Activated B cell treated with CpG ODN at 0.5 μM for 24 hours (primary cell): ENCODE measurements around the gene LRRC4B. TPM values are rescaled to one million over a fixed set of nuclear protein-coding genes. Genes with fewer than 3 reads are reported as not detected.

Experiments
- ATAC-seq: fragments of 200-7000 bp; cut with Tn5 transposase; one replicate; pipeline ENCODE4 v1.10.0; 2021; ENCODE audit warnings: low read depth, mild to moderate bottlenecking, moderate library complexity
- CTCF ChIA-PET: fragments of 350-600 bp; sonication (Branson Sonifier 250); formaldehyde crosslinking; loops from one replicate; lab custom pipeline; 2021; ENCODE audit warnings: antibody characterized with exemption; lab: Charles Lee
- POLR2A ChIA-PET: fragments of 350-600 bp; sonication (Branson Sonifier 250); formaldehyde crosslinking; loops from one replicate; lab custom pipeline; 2021; ENCODE audit warnings: antibody characterized with exemption; lab: Charles Lee
- DNase-seq: peaks from one replicate; pipeline ENCODE4 v3.0.0; 2022
- H3K27ac Mint-ChIP-seq: one replicate; pipeline ENCODE4 v1.8.0; 2020; ENCODE audit warnings: mixed read lengths
- H3K27me3 Mint-ChIP-seq: one replicate; pipeline ENCODE4 v1.8.0; 2021; ENCODE audit warnings: mixed read lengths
- H3K36me3 Mint-ChIP-seq: one replicate; pipeline ENCODE4 v1.8.0; 2021; ENCODE audit warnings: low read depth, mixed read lengths
- H3K4me1 Mint-ChIP-seq: one replicate; pipeline ENCODE4 v1.8.0; 2021; ENCODE audit warnings: mixed read lengths
- H3K4me3 Mint-ChIP-seq: one replicate; pipeline ENCODE4 v1.8.0; 2020; ENCODE audit warnings: mild to moderate bottlenecking, mixed read lengths
- H3K9me3 Mint-ChIP-seq: one replicate; pipeline ENCODE4 v1.8.0; 2020; ENCODE audit warnings: mixed read lengths
- intact Hi-C: fragments of 100-400 bp; cut with micrococcal nuclease; formaldehyde crosslinking; loops from one replicate; pipeline ENCODE4 v1.15.1; 2024
- total RNA-seq: library from RNA; stranded (reverse); gene quantifications from 2 replicates; pipeline ENCODE4 v1.2.3, GENCODE V29; 2022
- TF ChIP-seq, protein P1 (sequence below): fragments of 200-600 bp; IDR thresholded peaks from one replicate; pipeline ENCODE4 v1.8.0; 2022; ENCODE audit warnings: antibody characterized with exemption, mild to moderate bottlenecking

The LRRC4B gene
- total RNA-seq, 1 donor from 2014 or later, result not detected

- Mint-ChIP-seq H3K27me3 (peaks cover 7% of the 10 kb centered on the region), H3K9me3 (no peaks in the 10 kb centered on the region), H3K4me1 (no peaks in the 10 kb centered on the region), H3K36me3 (no peaks in the 10 kb centered on the region), H3K27ac (no peak overlapping the region), H3K4me3 (no peak overlapping the region)
- DNase-seq (no peak), ATAC-seq (no peak)
- ChIA-PET CTCF (no interaction called here), POLR2A (interaction anchor here (0.6 kb wide), 1 partner anchor 30 kb away, joined by 3 read pairs; no protein-coding TSS in a partner anchor)
- intact Hi-C loops, result no loop called here
- TF ChIP-seq, protein P1, sequence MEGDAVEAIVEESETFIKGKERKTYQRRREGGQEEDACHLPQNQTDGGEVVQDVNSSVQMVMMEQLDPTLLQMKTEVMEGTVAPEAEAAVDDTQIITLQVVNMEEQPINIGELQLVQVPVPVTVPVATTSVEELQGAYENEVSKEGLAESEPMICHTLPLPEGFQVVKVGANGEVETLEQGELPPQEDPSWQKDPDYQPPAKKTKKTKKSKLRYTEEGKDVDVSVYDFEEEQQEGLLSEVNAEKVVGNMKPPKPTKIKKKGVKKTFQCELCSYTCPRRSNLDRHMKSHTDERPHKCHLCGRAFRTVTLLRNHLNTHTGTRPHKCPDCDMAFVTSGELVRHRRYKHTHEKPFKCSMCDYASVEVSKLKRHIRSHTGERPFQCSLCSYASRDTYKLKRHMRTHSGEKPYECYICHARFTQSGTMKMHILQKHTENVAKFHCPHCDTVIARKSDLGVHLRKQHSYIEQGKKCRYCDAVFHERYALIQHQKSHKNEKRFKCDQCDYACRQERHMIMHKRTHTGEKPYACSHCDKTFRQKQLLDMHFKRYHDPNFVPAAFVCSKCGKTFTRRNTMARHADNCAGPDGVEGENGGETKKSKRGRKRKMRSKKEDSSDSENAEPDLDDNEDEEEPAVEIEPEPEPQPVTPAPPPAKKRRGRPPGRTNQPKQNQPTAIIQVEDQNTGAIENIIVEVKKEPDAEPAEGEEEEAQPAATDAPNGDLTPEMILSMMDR, result no peak
These were observed 49.1 kb downstream of the LRRC4B start for GRCh38 chr19:50519006-50519575.

DNA sequence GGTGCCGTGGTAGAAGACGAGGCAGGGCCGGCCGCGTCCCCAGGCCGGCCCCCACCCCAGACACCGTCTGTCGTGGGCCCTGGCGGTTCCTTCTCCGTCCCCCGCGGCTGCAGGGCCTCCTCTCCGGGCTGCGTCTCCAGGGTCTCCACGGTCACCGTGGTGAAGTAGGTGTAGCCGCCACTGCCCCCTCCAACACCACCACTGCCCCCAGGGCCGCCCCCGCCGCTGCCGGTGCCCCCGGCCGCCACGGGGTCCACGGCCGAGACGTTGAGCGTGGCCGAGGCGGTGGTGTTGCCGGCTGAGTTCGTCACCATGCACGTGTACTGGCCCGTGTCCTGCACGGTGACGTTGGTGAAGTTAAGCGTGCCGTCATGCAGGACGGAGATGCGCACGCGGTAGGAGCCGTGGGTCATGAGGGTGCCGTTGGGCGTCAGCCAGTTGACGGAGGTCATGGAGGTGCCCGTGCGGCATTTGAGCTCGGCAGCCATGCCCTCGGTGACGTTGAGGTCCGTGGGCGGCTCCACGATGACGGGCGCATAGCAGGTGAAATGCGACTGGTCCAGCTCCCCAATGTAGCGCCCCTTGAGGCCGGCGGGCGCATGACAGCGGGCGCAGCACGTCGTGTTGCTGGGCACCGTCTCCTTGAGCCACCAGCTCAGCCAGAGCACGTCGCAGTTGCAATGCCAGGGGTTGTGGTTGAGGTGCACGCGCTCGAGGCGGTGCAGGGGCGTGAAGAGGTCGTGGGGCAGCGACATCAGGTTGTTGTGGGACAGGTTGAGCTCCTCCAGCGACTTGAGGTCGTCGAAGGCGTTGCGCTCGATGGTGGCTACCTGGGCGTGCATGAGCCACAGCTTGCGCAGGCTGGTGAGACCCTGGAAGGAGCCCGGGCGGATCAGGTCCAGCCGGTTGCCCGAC is 49.9 kb downstream of the LRRC4B start:
- no peak overlapping the region for H3K4me3 Mint-ChIP-seq
- ChIA-PET CTCF (no interaction called here), POLR2A (no interaction called here)
- peaks cover 8% of the 10 kb centered on the region for H3K27me3 Mint-ChIP-seq
- H3K27ac Mint-ChIP-seq, result no peak overlapping the region
- H3K36me3 Mint-ChIP-seq, result no peaks in the 10 kb centered on the region
- intact Hi-C loops, result no loop called here
- ATAC-seq, result no peak
- H3K4me1 Mint-ChIP-seq, result no peaks in the 10 kb centered on the region
- DNase-seq, result no peak
- TF ChIP-seq, protein P1, result no peak
- no peaks in the 10 kb centered on the region for H3K9me3 Mint-ChIP-seq

DNA sequence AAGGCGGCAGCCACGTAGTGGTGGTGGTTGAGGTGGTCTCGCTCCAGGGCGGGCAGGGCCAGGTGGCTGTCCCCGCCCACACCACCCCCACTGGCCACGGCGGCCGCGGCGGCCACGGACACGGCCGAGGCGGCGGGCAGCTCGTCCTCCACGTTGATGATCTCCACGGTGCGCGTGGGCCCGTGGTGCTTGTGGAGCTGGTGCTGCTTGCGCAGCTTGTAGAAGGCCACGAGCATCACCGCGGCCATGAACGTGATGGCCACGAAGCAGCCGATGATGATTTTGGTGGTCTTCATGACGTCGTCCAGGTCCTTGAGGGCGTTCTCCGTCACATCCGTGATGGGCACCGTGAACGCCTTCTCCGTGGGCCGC is 50.5 kb downstream of the LRRC4B start:
- ChIA-PET POLR2A (no interaction called here), CTCF (no interaction called here)
- ATAC-seq (no peak), DNase-seq (no peak)
- TF ChIP-seq, protein P1, result no peak
- H3K4me3 Mint-ChIP-seq, result no peak overlapping the region
- H3K27me3 Mint-ChIP-seq, result peaks cover 8% of the 10 kb centered on the region
- H3K36me3 Mint-ChIP-seq, result no peaks in the 10 kb centered on the region
- intact Hi-C loops, result no loop called here
- H3K9me3 Mint-ChIP-seq, result no peaks in the 10 kb centered on the region
- no peak overlapping the region for H3K27ac Mint-ChIP-seq
- H3K4me1 Mint-ChIP-seq, result no peaks in the 10 kb centered on the region

DNA sequence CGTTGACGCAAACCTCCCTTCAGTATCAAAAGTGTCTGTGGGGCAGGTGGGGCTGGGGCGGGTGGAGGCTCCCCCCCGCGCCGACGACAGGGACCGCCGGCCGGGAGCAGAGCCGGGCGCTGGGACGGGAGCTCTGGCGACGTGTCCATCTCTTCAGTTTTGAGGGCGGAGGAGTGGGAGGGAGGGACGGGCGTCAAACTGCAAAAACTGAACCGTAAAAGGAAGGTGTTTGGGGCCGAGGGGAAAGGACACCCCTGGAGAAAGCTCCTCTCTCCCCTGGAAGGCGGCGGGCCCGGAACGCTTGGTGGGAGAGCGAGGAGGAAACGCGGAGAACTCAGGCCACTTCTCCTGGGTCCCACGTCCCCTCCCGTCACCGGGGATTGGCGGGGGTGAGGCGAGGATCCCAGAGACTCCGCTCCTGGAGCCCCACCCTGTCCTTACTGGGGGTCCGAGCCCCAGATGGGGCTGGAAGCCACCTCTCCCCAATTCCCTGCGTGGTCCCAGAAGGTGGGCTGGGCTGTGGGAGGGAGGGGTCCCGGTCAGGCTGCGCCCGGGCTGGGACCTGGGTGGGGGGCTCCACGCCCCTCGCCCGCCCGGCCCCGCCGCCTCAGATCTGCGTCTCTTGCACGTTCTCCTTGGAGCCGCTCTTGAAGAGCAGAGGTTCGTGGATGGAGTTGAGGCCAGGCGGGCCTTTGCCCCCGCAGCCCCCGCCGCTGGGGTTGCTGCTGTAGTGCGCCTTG is 51.1 kb downstream of the LRRC4B start:
- H3K27ac Mint-ChIP-seq, result no peak overlapping the region
- no peaks in the 10 kb centered on the region for H3K9me3 Mint-ChIP-seq
- H3K27me3 Mint-ChIP-seq, result peaks cover 8% of the 10 kb centered on the region
- no peak overlapping the region for H3K4me3 Mint-ChIP-seq
- POLR2A ChIA-PET, result interaction anchor here (0.6 kb wide), 1 partner anchor 91 kb away, joined by 3 read pairs; no protein-coding TSS in a partner anchor
- DNase-seq, result no peak
- intact Hi-C loops, result no loop called here
- H3K4me1 Mint-ChIP-seq, result no peaks in the 10 kb centered on the region
- ATAC-seq, result no peak
- TF ChIP-seq, protein P1, result no peak
- H3K36me3 Mint-ChIP-seq, result no peaks in the 10 kb centered on the region
- CTCF ChIA-PET, result no interaction called here

- no peak overlapping the region for H3K4me3 Mint-ChIP-seq
- ATAC-seq (no peak), DNase-seq (no peak)
- peaks cover 4% of the 10 kb centered on the region for H3K4me1 Mint-ChIP-seq
- intact Hi-C loops, result no loop called here
- CTCF ChIA-PET, result no interaction called here
- H3K27me3 Mint-ChIP-seq, result peaks cover 8% of the 10 kb centered on the region
- TF ChIP-seq, protein P1, result no peak
- no peaks in the 10 kb centered on the region for H3K9me3 Mint-ChIP-seq
- POLR2A ChIA-PET, result interaction anchor here (0.6 kb wide), 1 partner anchor 90 kb away, joined by 3 read pairs; no protein-coding TSS in a partner anchor
- no peaks in the 10 kb centered on the region for H3K36me3 Mint-ChIP-seq
- no peak overlapping the region for H3K27ac Mint-ChIP-seq
These were observed 51.8 kb downstream of the LRRC4B start for GRCh38 chr19:50516456-50516855.
